Glutamatergic neuron (in vitro differentiated cells): ENCODE data around the gene MED13L. TPM values are rescaled to one million over a fixed set of nuclear protein-coding genes. Genes with fewer than 3 reads are reported as not detected.
A peak's percentile ranks its signal among the peaks of the same experiment; 100 is the strongest.

Experiments
- DNase-seq: peaks from one replicate; pipeline ENCODE4 v3.0.0; 2022
- H3K27ac Mint-ChIP-seq: one replicate; pipeline ENCODE4 v1.8.0; 2020; ENCODE audit warnings: mild to moderate bottlenecking, mixed read lengths, inconsistent platforms; ENCODE audit not compliant: unreplicated experiment
- H3K27me3 Mint-ChIP-seq: one replicate; pipeline ENCODE4 v1.8.0; 2020; ENCODE audit warnings: mild to moderate bottlenecking, moderate library complexity, mixed read lengths, inconsistent platforms; ENCODE audit not compliant: unreplicated experiment
- H3K36me3 Mint-ChIP-seq: one replicate; pipeline ENCODE4 v1.8.0; 2020; ENCODE audit warnings: mild to moderate bottlenecking, mixed read lengths, inconsistent platforms; ENCODE audit not compliant: unreplicated experiment
- H3K4me1 Mint-ChIP-seq: one replicate; pipeline ENCODE4 v1.8.0; 2020; ENCODE audit warnings: mild to moderate bottlenecking, low read depth, mixed read lengths, inconsistent platforms; ENCODE audit not compliant: unreplicated experiment
- H3K4me3 Mint-ChIP-seq: one replicate; pipeline ENCODE4 v1.8.0; 2020; ENCODE audit warnings: mild to moderate bottlenecking, mixed read lengths, inconsistent platforms; ENCODE audit not compliant: unreplicated experiment
- H3K9me3 Mint-ChIP-seq: one replicate; pipeline ENCODE4 v1.8.0; 2020; ENCODE audit warnings: mild to moderate bottlenecking, moderate library complexity, mixed read lengths, inconsistent platforms; ENCODE audit not compliant: unreplicated experiment
- CTCF ChIP-seq: fragments of 200-600 bp; sonication (generic); IDR thresholded peaks from one replicate; pipeline ENCODE4 v1.5.0; 2021; ENCODE audit not compliant: partially characterized antibody, unreplicated experiment
- total RNA-seq: library from RNA; stranded (reverse); fragmentation: NEBNext Ultra II Directional; extraction: Animal tissue kit (Norgen Biotek cat#: 25700); gene quantifications from one replicate; pipeline ENCODE4 v1.2.1, GENCODE V29; 2021; ENCODE audit not compliant: unreplicated experiment

Gene MED13L
- total RNA-seq, 1 donor from 2014 or later, result 95.5 TPM

GRCh38 chr12:115988212-115988611 lies 289.3 kb downstream of the MED13L start:
- Mint-ChIP-seq H3K9me3 (peaks cover 5% of the 10 kb centered on the region), H3K27me3 (no peaks in the 10 kb centered on the region), H3K36me3 (no peaks in the 10 kb centered on the region), H3K4me1 (peaks cover 23% of the 10 kb centered on the region), H3K27ac (no peak overlapping the region), H3K4me3 (no peak overlapping the region)
- TF ChIP-seq CTCF, result no peak
- no peak for DNase-seq

- no peak for TF ChIP-seq CTCF
- Mint-ChIP-seq H3K36me3 (no peaks in the 10 kb centered on the region), H3K4me3 (peak overlapping the region; percentile 68), H3K4me1 (peaks cover 27% of the 10 kb centered on the region), H3K9me3 (peaks cover 5% of the 10 kb centered on the region), H3K27ac (peak overlapping the region; percentile 90), H3K27me3 (no peaks in the 10 kb centered on the region)
- DNase-seq, result no peak
Measured at GRCh38 chr12:115984616-115985015, 292.9 kb downstream of the MED13L start.

GRCh38 chr12:115983226-115983798 lies 294.2 kb downstream of the MED13L start:
- H3K4me1 Mint-ChIP-seq, result peaks cover 26% of the 10 kb centered on the region
- no peaks in the 10 kb centered on the region for H3K27me3 Mint-ChIP-seq
- H3K27ac Mint-ChIP-seq, result no peak overlapping the region
- no peaks in the 10 kb centered on the region for H3K36me3 Mint-ChIP-seq
- peak; percentile 7 for TF ChIP-seq CTCF
- DNase-seq, result peak; percentile 32
- H3K4me3 Mint-ChIP-seq, result no peak overlapping the region
- H3K9me3 Mint-ChIP-seq, result peaks cover 4% of the 10 kb centered on the region

GRCh38 chr12:115980339-115980738 lies 297.2 kb downstream of the MED13L start:
- H3K27ac Mint-ChIP-seq, result no peak overlapping the region
- no peaks in the 10 kb centered on the region for H3K36me3 Mint-ChIP-seq
- H3K4me1 Mint-ChIP-seq, result peaks cover 21% of the 10 kb centered on the region
- H3K27me3 Mint-ChIP-seq, result no peaks in the 10 kb centered on the region
- H3K4me3 Mint-ChIP-seq, result no peak overlapping the region
- no peak for TF ChIP-seq CTCF
- DNase-seq, result no peak
- H3K9me3 Mint-ChIP-seq, result peaks cover 4% of the 10 kb centered on the region

GRCh38 chr12:115979851-115980250 lies 297.6 kb downstream of the MED13L start:
- TF ChIP-seq CTCF, result no peak
- Mint-ChIP-seq H3K9me3 (peaks cover 4% of the 10 kb centered on the region), H3K27ac (no peak overlapping the region), H3K36me3 (no peaks in the 10 kb centered on the region), H3K27me3 (no peaks in the 10 kb centered on the region), H3K4me1 (peaks cover 24% of the 10 kb centered on the region), H3K4me3 (no peak overlapping the region)
- no peak for DNase-seq
